HL-60 (cell line): ENCODE measurements around the gene GRP.

Source experiments
- GABPA ChIP-seq: IDR thresholded peaks from 2 replicates; pipeline ENCODE4 v1.6.1; 2012; ENCODE audit warnings: low read depth
- POLR2AphosphoS5 ChIP-seq: IDR thresholded peaks from 2 replicates; pipeline ENCODE4 v1.6.1; 2012; ENCODE audit warnings: low read depth
- TF ChIP-seq, protein P1 (sequence below): IDR thresholded peaks from one replicate; pipeline ENCODE4 v1.5.1; 2011; ENCODE audit warnings: low read length, control low read depth, inconsistent platforms; ENCODE audit not compliant: insufficient read depth

- TF ChIP-seq, protein P1, sequence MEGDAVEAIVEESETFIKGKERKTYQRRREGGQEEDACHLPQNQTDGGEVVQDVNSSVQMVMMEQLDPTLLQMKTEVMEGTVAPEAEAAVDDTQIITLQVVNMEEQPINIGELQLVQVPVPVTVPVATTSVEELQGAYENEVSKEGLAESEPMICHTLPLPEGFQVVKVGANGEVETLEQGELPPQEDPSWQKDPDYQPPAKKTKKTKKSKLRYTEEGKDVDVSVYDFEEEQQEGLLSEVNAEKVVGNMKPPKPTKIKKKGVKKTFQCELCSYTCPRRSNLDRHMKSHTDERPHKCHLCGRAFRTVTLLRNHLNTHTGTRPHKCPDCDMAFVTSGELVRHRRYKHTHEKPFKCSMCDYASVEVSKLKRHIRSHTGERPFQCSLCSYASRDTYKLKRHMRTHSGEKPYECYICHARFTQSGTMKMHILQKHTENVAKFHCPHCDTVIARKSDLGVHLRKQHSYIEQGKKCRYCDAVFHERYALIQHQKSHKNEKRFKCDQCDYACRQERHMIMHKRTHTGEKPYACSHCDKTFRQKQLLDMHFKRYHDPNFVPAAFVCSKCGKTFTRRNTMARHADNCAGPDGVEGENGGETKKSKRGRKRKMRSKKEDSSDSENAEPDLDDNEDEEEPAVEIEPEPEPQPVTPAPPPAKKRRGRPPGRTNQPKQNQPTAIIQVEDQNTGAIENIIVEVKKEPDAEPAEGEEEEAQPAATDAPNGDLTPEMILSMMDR: no peak
- TF ChIP-seq GABPA: no peak
- TF ChIP-seq POLR2AphosphoS5: no peak
These were observed 17.6 kb upstream of the GRP start for GRCh38 chr18:59202258-59202820.
